ENCODE measurements around the gene ADRB1. TPM values are rescaled to one million over a fixed set of nuclear protein-coding genes. Genes with fewer than 3 reads are reported as not detected.

ADRB1 gene
- total RNA-seq, 6 experiments from 2014 or later = 0.11 to 0.66 (median 0.38) TPM; not detected in 2

DNA sequence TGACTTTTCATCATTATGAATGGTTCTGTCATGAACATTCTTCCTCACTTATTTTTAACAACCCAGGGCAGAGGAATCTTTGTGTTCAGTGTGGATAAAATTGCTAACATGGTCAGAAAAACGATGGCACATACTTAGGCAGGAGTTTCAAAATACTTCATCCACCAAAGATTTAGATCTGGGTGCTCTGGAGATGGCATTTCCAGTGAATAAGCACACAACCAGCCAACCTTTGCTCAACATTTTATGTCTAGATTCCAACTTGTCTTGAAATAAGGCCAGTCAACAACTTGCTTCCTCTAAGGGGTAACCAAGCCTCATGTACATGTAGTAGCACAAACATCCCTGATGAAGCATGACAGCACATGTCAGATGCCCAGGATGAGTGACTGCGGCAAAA lies 33.4 kb upstream of the ADRB1 start:
- intact Hi-C loops (cut with DNase I) = no loop called here
- no peaks in the 10 kb centered on the region for H3K36me3 ChIP-seq
- DNase-seq = no peak
- H3K4me3 ChIP-seq = no peak overlapping the region
- no peak for TF ChIP-seq POLR2A (IDR thresholded peaks at IDR 0.05)
- TF ChIP-seq, protein P1, sequence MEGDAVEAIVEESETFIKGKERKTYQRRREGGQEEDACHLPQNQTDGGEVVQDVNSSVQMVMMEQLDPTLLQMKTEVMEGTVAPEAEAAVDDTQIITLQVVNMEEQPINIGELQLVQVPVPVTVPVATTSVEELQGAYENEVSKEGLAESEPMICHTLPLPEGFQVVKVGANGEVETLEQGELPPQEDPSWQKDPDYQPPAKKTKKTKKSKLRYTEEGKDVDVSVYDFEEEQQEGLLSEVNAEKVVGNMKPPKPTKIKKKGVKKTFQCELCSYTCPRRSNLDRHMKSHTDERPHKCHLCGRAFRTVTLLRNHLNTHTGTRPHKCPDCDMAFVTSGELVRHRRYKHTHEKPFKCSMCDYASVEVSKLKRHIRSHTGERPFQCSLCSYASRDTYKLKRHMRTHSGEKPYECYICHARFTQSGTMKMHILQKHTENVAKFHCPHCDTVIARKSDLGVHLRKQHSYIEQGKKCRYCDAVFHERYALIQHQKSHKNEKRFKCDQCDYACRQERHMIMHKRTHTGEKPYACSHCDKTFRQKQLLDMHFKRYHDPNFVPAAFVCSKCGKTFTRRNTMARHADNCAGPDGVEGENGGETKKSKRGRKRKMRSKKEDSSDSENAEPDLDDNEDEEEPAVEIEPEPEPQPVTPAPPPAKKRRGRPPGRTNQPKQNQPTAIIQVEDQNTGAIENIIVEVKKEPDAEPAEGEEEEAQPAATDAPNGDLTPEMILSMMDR (IDR thresholded peaks at IDR 0.05) = no peak
- no peaks in the 10 kb centered on the region for H3K9me3 ChIP-seq
- 50% methylated on average over 2 of the region's 2 CpGs for WGBS (ENCODE audit: insufficient coverage, low coverage, low lambda C conversion rate, missing lambda C conversion rate)
- H3K4me1 ChIP-seq = no peaks in the 10 kb centered on the region
- no peak for ATAC-seq
- no peak overlapping the region for H3K27ac ChIP-seq
- no peaks in the 10 kb centered on the region for H3K27me3 ChIP-seq

DNA sequence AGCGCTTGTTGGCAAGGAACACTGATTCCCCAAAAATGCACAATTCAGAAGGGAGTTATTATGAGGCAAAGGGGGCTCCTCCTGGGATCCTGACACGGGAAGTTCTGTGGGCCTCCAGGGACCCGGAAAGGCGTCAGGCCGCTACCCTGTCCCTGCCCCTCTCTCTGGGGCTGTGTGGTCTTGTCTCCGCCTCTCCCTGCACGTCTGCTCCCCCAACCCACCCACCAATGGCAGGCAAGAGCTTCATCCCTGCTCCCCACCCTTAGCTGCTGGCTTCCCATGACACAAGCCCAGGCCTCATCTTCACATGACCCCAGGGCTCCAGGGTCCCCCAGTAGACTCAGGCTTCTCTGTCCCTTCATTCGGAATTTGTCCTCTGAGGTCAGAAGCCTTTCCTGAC lies 31.0 kb upstream of the ADRB1 start:
- Histone ChIP-seq H3K4me1 (no peaks in the 10 kb centered on the region), H3K4me3 (no peak overlapping the region), H3K27me3 (no peaks in the 10 kb centered on the region), H3K27ac (no peak overlapping the region), H3K9me3 (no peaks in the 10 kb centered on the region), H3K36me3 (no peaks in the 10 kb centered on the region)
- DNase-seq (no peak), ATAC-seq (no peak)
- intact Hi-C loops (cut with DNase I) = no loop called here
- 100% methylated on average over 3 of the region's 8 CpGs for WGBS (ENCODE audit: insufficient coverage, low coverage, low lambda C conversion rate, missing lambda C conversion rate)
- TF ChIP-seq POLR2A (IDR thresholded peaks at IDR 0.05) = no peak
- TF ChIP-seq, protein P1 (IDR thresholded peaks at IDR 0.05) = no peak

DNA sequence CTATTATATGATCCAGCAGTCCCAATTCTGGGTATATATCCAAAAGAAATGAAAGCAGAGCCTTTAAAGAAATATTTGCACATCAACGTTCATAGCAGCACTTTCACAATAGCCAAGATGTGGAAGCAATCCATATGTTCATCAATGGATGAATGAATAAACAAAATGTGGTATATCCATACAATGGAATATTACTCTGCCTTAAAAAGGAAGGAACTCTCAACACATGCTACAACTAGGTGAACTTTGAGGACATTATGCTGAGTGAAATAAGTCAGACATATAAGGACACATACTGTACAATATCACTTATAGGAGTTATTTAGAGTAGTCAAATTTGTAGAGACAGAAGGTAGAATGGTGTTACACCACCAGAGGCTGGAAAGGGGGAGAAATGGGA lies 28.0 kb upstream of the ADRB1 start:
- ATAC-seq = no peak
- no peak for DNase-seq
- no peaks in the 10 kb centered on the region for H3K27me3 ChIP-seq
- H3K9me3 ChIP-seq = no peaks in the 10 kb centered on the region
- WGBS (ENCODE audit: insufficient coverage, low coverage, low lambda C conversion rate, missing lambda C conversion rate) = 25% methylated on average over 1 of the region's 1 CpG
- no peak overlapping the region for H3K27ac ChIP-seq
- no peaks in the 10 kb centered on the region for H3K36me3 ChIP-seq
- TF ChIP-seq, protein P1 (IDR thresholded peaks at IDR 0.05) = no peak
- TF ChIP-seq POLR2A (IDR thresholded peaks at IDR 0.05) = no peak
- no peaks in the 10 kb centered on the region for H3K4me1 ChIP-seq
- intact Hi-C loops (cut with DNase I) = no loop called here
- H3K4me3 ChIP-seq = no peak overlapping the region

DNA sequence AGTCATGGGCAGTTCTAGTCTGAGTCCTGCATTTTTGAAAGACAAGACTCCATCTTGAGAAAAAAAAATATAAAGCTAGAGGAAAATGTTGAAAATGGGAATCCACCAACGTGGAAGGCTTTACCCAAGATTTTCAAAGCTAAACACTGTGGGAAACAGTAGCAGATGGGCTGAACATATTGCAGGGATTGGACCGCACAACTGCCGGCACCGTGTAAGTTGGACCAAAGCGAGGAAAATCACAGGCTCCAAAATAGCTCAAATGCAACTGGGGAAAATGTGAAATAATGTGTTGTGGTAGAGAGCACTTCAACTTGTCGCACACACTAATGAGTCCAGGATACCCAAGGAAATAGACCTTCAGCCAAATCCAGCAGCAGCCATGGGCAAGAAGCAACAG lies 26.4 kb upstream of the ADRB1 start:
- DNase-seq = no peak
- no peaks in the 10 kb centered on the region for H3K27me3 ChIP-seq
- H3K27ac ChIP-seq = no peak overlapping the region
- H3K36me3 ChIP-seq = no peaks in the 10 kb centered on the region
- H3K4me1 ChIP-seq = no peaks in the 10 kb centered on the region
- intact Hi-C loops (cut with DNase I) = no loop called here
- TF ChIP-seq, protein P1 (IDR thresholded peaks at IDR 0.05) = no peak
- TF ChIP-seq POLR2A (IDR thresholded peaks at IDR 0.05) = no peak
- H3K4me3 ChIP-seq = no peak overlapping the region
- WGBS (ENCODE audit: insufficient coverage, low coverage, low lambda C conversion rate, missing lambda C conversion rate) = 73% methylated on average over 5 of the region's 6 CpGs
- no peaks in the 10 kb centered on the region for H3K9me3 ChIP-seq
- no peak for ATAC-seq

DNA sequence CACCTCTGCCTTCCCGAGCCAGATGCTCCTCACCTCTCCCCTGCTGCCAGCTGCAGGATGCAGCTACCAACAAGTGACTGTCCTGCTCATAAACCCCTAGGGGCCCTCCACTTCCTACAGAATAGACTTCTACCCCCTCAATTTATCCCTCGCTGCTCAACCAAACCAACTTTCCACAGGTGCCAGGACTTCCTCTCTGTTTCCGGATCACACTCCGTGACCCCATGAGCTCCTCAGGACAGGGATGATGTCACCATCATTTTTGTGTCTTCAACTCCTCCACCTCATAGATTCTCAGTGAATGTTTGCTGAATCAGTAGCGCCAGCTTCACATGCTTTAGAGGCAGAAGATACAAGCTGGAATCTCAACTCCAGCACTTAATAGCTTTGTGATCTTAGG lies 25.8 kb upstream of the ADRB1 start:
- Histone ChIP-seq H3K9me3 (no peaks in the 10 kb centered on the region), H3K4me1 (no peaks in the 10 kb centered on the region), H3K4me3 (no peak overlapping the region), H3K27ac (no peak overlapping the region), H3K27me3 (no peaks in the 10 kb centered on the region), H3K36me3 (no peaks in the 10 kb centered on the region)
- 44% methylated on average over 5 of the region's 5 CpGs for WGBS (ENCODE audit: insufficient coverage, low coverage, low lambda C conversion rate, missing lambda C conversion rate)
- DNase-seq (no peak), ATAC-seq (no peak)
- intact Hi-C loops (cut with DNase I) = no loop called here
- TF ChIP-seq POLR2A (IDR thresholded peaks at IDR 0.05) = no peak
- TF ChIP-seq, protein P1 (IDR thresholded peaks at IDR 0.05) = no peak
